Epithelial cell of esophagus (primary cell): ENCODE results near the gene SLC10A7.

Experiments
- DNase-seq: peaks from one replicate; pipeline ENCODE4 v3.0.0; 2010; ENCODE audit warnings: low read depth
- H3K4me3 ChIP-seq: 2 replicates; pipeline ENCODE4 v1.5.1; 2011; ENCODE audit warnings: mild to moderate bottlenecking, low read length, control low read depth
- CTCF ChIP-seq: IDR thresholded peaks from 2 replicates; pipeline ENCODE4 v1.5.1; 2011; ENCODE audit warnings: low read depth, mild to moderate bottlenecking, low read length, control low read depth, inconsistent platforms; ENCODE audit not compliant: insufficient read depth; ENCODE audit errors: missing control alignments

SLC10A7 gene

GRCh38 chr4:146315184-146315583 is 206.6 kb downstream of the SLC10A7 start:
- H3K4me3 ChIP-seq: no peak overlapping the region
- no peak for TF ChIP-seq CTCF
- DNase-seq: no peak

GRCh38 chr4:146311238-146311970 is 210.3 kb downstream of the SLC10A7 start:
- H3K4me3 ChIP-seq: no peak overlapping the region
- DNase-seq: no peak
- no peak for TF ChIP-seq CTCF

GRCh38 chr4:146310319-146311021 is 211.3 kb downstream of the SLC10A7 start:
- no peak overlapping the region for H3K4me3 ChIP-seq
- no peak for DNase-seq
- TF ChIP-seq CTCF: no peak

GRCh38 chr4:146308951-146309350 is 212.8 kb downstream of the SLC10A7 start:
- no peak for TF ChIP-seq CTCF

GRCh38 chr4:146302822-146303221 is 218.9 kb downstream of the SLC10A7 start:
- no peak overlapping the region for H3K4me3 ChIP-seq
- DNase-seq: no peak
- no peak for TF ChIP-seq CTCF

More at GRCh38 chr4:146308951-146309350, 212.8 kb downstream of the SLC10A7 start:
- no peak overlapping the region for H3K4me3 ChIP-seq
- no peak for DNase-seq

- DNase-seq: no peak
- H3K4me3 ChIP-seq: no peak overlapping the region
- TF ChIP-seq CTCF: no peak
These were observed 222.1 kb downstream of the SLC10A7 start for GRCh38 chr4:146299607-146300006.
